HG03159 (cell line): ENCODE measurements around the gene CXCL3.
"Not testable (repeated sequence)": the region's sequence is repeated elsewhere in the genome, so short reads cannot be mapped to it uniquely, and the experiment has no call there.

Experiments
- ATAC-seq: cut with Tn5 transposase; IDR thresholded peaks from one replicate; pipeline ENCODE4 v1.9.1; 2021; ENCODE audit warnings: mild to moderate bottlenecking, moderate library complexity; ENCODE audit not compliant: unreplicated experiment

Gene CXCL3

DNA sequence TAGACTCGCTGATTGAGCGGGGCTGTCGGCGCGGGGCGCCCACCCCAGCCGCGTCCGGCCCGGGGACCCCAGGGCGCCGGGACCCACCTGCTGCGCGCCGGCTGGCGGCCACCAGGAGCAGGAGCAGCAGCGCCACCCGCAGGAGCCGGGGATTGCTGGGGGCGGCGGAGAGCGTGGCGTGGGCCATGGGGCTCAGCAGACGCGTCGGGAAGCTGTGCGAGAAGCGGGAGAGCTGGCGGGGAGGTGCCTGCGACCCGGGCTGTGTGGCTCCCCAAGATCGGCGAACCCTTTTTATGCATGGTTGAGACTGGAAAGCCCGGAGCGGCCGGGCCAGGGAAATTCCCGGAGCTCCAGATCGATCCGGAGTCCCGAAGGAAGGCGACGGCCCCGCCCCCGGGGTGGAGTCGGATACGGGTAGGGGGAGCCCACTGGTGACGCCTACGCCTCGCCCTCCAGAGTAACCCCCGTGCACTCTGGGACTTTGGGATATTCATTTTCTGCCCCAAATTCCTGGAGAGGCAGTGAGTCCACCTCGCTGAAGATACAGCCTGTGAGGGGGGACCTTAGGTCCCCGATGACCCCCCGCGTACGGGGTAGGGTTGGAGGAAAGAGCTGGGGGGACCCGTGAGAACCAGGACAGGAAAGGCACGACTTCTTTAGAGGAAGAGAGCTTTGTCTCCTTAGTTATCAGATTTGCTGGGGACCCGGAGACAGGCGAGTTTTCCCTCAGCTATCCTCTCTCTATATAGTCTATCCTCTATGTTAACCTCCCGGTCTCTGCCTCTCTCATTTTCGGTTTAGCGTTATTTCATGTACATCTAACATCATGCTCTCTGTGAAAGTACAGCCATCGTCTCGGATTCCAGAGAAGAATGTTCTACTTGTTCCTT lies at the start of gene CXCL3:
Gene CXCL3 (minus strand): TSS at position 265 of the 890 bp plus-strand sequence. CDS start 78 bp downstream, at position 187.
- peak; percentile 65 for ATAC-seq

DNA sequence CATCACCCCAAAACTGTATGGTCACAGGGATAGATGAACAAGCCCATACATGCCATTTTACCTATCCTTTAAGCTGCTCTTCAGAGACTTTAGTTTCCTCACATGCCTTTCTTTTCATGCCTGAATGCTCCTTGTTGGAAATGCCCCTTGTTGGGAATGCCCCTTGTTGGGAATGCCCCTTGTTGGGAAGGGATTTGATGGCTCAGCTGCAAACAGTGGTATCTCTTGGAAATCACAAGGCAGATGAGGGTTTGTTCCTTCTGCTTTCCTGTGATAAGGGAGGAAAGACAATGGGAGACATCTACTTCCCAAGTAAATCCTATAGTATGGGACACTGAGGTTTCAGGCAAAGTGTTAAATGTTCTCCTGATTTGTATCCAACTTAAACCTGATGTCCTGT lies 49.0 kb upstream of the CXCL3 start:
- no peak for ATAC-seq

DNA sequence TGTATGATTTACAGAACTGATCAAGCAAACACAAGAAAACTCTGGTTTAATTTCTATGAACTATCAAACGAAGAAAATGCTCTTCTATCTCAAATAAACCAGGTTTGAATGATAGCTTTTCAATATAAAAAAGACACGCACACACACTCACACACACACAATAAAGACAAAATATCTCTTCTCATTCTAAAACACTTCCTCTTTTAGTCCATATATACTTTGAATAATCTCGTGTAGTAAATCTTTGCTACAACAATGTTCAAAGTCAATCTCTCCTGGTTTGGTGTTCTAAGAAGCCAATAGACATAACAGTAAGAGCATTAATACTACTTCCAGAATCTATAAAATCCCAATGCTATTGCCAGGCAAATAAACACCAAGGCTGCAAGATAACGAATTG lies 47.2 kb upstream of the CXCL3 start:
- no peak for ATAC-seq

DNA sequence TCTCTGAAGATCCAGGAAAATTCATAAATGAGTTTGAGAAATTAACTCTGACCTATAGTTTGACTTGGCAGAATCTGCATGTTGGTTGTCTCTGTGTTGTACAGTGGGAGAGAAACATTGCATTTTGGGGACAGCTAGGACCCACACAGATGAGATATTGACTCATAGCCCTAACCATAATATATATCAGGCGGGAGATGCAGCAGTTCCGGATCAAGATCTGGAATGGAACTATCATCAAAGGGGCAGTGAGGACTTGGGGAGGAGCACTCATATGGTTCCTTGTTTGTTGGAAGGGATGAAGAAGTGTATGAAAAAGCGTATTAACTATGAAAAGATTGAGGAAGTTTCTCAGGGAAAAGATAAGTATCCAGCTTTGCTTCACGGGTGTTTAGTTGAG lies 46.5 kb upstream of the CXCL3 start:
- no peak for ATAC-seq

DNA sequence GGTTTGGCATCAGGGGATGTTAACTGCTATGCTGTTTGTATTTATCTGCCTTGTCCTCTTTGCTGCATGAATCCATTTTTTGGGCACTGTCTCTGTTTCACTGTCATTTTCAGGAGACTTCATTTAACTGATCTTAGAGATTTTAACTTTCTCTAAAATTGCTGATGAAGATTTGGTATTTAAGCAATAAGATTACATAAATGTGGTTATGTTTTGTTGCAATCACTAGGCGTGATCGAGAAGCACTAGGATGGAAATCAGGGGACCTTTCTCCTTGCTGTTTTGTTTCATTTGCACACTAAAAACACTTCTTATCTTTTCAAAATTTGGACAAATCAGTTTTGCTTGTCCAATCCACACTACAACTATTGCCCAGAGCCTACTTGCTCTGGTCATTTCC lies 45.1 kb upstream of the CXCL3 start:
- ATAC-seq, result no peak

DNA sequence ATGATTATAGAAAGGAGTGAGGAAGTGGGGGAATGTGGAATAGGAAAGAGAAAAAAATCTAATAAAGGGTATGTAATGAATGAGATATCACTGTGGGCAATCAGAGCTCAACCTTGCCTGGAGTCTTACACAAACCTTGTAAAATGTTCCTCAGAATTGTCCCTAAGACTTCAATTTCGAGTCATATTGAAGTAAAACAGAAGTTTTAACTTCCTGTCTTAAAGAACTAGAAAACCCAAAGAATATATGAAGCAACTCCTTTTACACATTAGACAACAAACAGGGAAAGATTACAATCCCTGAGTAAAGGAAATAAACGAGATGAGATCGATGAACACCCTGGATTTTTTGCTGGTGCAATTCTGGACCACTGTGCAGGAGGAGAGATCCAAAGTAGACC lies 42.5 kb upstream of the CXCL3 start:
- no peak for ATAC-seq

DNA sequence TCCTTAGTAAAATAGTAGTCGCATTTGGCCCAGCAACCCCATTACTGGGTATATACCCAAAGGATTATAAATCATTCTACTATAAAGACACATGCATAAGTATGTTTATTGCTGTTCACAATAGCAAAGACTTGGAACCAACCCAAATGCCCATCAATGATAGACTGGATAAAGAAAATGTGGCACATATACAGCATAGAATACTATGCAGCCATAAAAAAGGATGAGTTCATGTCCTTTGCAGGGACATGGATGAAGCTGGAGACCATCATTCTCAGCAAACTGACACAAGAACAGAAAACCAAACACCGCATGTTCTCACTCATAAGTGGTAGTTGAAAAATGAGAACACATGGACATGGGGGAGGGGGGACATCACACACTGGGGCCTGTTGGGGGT lies 41.9 kb upstream of the CXCL3 start:
- not testable (repeated sequence) for ATAC-seq

DNA sequence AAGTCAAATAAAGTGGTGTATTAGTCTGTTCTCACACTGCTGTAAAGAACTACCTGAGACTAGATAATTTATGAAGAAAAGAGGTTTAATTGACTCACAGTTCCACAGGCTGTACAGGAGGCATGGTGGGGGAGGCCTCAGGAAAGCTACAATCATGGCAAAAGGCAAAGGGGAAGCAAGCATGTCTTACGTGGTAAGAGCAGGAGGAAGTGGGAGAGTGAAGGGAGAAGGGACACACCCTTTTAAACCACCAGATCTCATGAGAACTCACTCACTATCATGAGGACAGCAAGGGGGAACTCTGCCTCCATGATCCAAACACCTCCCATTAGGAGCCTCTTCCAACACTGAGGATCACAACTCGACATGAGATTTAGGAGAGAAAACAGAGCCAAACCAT lies 40.5 kb upstream of the CXCL3 start:
- not testable (repeated sequence) for ATAC-seq

DNA sequence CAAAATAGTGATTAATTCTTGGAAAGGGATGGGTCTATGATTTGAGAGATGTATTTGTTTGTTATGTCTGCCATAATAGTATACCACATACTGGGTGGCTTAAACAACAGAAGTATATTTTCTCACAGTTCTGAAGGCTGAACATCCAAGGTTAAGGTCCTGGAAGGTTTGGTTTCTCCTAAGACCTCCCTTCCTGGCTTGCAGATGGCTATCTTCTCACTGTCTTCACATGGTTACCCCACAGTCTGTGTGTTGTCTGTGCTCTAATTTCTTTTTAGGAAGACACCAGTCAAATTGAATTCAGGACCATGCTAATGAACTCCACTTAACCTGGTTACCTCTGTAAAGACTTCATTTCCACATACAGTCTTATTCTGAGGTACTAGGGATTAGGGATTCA lies 34.9 kb upstream of the CXCL3 start:
- no peak for ATAC-seq

DNA sequence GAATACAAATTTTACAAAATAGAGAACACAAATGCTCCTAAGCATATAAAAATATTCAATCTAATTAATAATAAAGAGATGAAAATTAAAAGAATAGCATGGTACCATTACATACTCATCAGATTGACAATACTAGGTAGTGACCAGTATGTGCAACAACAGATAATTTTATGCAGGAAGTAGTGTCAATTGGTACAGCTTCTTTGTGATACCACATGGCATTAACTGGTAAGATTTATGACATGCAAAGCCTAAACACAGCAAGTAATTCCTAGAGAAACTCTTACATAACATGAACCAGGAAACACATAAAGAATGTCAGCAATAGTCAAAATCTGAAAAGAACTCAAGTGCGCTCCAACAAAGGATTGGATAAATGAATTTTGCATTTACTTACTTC lies 34.2 kb upstream of the CXCL3 start:
- ATAC-seq, result no peak

DNA sequence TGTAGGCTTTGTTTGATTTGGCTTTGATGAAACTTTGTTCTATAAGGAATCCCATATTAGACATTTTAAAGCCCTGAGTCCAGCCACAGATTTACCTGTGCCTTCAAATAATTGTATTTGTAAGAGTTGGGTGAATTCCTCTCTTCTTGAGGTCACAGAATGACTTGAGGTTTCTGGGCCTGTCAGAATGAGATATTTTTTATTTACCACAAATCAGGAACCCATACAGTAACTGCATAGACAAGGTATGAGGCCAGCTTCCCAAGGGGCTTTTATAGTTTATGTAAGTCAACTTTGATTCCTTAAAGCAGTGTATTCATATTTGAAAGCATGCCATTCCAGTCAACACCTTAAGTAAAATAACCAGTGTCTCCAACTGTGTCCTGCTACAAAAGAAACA lies 29.1 kb upstream of the CXCL3 start:
- ATAC-seq, result no peak

DNA sequence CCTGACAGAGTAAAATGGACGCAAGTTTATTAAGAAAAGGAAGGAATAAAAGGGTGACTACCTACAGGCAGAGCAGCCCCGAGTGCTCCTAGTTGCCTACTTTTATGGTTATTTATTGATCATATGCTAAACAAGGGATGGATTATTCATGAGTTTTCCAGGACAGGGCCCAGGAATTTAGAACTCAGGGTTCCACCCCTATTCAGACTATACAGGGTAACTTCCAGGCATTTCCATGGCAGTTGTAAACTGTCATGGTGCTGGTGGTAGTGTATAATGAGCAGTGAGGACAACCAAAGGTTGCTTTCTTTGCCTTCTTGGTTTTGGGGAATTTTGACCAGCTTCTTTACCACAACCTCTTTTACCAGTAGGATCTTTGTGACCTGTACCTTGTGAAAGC lies 27.7 kb upstream of the CXCL3 start:
- ATAC-seq, result no peak

DNA sequence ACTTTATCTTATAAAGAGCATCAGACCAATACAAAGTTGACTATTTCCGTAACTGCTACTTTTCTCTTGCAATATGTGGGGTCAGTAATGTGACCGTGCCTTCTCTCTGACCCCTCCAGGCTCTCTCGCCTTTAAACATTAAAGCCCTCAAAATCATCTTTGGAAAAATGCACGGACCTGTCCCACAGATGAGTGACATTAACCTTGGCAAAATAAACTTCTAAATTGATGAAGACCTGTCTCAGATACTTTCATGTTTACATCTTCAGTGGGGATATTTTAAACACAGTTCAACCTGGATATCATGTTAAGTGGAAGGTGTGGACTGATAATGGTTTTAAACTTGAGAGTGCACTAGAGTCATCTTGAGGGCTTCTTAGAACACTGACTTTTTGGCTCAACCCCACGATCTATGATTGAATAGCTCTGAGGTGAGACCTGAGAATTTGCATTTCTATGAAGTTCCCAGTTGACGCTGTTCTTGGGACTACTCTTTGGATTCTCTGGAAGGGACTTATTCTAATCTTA lies 26.7 kb upstream of the CXCL3 start:
- no peak for ATAC-seq

DNA sequence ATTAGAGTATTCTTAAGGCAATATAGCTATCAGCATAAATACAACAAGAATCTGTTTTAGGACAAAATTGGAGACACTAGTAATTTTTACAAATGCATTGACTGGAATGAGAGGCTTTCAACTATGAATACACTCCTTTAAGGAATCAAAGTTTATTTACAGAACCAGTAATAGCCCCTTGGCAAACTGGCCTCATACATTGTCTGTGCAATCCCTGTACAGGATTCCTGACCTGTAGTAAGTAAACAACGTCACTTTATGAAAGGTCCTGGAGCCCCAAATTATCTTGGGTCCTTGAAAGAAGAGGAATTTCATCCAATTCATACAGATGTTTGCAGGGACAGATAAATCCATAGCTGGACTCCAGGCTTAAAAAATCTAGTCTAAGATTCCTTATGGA lies 25.4 kb upstream of the CXCL3 start:
- ATAC-seq, result no peak

DNA sequence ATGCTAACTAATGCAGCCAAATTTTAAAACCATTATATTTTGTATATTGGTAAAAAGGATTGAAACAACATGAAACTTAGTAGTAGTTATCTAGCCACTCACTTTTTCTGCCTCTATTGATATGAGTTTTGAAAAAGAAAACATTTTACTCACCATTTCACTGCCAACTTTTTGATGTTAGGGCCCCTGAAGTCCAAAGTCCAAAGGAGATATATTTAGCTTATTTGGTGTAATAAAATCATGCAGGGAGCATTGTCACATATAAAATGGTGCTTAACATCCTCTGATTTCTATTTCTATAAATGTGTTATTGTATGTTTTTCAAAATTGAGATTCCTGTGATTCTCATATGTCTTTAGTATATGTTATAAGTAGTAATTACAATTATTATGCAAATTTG lies 24.5 kb upstream of the CXCL3 start:
- no peak for ATAC-seq

DNA sequence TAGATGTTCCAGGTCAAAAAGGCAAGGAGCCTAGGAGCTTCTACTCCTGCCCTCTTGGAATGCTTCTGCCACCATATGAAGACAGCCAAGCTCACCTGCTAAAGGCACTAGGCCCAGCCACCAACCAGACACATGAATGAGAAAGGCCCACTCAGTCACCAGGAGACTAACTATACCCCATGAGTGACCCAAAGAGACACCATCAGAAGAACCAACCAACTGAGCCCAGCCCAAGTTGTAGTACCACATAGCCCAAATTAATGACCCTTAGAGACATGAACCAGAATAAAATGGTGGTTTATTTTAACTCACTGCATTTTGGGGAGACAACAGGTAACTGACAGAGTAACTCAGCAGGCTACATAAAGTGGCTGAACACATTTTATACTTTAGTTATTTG lies 22.9 kb upstream of the CXCL3 start:
- no peak for ATAC-seq

DNA sequence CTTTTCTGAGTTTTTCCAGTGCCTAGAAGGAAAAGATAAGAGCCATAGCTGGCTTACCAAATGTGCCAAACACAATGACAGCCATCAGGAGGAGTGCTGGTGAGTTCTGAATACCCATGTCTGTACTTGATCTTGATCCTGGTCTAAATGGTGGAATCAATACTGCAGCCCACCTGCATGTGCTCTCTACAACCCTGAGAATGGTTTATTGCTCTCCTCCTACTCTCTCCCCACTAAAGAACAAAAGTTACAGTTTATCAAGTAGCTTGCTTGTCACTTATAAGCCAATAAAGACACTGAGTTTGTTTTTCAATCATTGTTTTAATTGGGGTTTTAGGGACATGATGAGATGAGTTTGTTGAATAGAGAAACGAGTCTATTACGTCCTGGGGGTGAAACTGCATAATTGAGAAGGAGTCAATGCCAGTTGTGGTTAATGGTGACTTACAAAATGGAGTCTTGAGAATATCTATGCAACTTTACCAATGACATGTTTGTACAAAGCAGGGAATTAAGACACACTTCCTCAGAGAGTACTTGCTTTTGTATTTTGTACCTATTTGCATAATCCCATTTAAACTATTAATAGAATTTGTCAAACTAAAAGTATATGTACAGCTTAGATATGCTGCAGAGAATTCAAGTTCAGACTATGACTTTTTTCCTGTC lies 20.8 kb upstream of the CXCL3 start:
- no peak for ATAC-seq

DNA sequence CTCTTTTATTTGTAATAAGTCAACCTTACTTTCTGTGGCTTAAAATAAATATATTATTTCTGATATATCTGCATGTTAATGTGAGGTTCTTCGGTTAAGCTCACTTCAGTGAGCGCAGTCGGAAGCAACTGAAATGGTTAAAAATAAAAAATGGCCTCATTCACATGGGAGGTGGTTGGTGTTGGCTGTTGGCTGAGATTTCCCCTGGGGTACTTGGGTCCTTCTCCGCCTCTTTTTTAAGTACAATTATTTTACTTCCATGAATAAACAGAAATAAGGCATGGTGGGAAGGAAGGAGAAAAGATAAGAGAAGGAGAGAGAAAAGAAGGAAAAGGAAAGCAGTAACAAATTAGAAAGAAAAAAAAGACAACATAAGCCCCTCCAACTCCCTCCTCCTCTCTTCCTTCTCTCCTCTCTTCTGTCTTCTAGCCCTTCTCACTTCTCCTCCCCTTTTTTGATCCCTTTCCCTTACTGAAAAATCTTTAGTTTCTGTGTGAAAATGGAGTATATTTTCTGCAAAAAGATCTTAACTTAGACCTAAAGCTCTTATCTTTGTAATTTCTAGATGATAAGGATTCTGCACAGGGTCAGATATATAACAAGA lies 19.7 kb upstream of the CXCL3 start:
- ATAC-seq, result no peak

DNA sequence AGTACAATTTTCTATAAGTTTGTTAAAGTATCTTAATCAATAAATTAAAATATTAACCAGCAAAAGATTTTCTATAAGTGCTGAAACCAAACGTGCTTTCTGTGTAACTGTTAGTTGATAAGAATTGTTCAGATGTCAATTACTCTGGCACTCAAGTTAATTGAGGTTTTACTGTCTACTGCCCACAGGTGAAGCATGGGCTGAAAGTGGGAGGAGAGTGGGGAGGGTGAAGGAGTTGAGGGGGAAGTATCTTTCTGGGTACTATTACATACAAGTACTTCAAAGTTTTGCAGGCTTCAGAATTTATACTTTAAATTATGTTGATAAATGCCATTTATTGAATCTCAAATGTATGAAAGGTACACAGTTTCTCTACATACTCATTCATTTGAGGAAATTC lies 19.1 kb upstream of the CXCL3 start:
- ATAC-seq, result no peak

DNA sequence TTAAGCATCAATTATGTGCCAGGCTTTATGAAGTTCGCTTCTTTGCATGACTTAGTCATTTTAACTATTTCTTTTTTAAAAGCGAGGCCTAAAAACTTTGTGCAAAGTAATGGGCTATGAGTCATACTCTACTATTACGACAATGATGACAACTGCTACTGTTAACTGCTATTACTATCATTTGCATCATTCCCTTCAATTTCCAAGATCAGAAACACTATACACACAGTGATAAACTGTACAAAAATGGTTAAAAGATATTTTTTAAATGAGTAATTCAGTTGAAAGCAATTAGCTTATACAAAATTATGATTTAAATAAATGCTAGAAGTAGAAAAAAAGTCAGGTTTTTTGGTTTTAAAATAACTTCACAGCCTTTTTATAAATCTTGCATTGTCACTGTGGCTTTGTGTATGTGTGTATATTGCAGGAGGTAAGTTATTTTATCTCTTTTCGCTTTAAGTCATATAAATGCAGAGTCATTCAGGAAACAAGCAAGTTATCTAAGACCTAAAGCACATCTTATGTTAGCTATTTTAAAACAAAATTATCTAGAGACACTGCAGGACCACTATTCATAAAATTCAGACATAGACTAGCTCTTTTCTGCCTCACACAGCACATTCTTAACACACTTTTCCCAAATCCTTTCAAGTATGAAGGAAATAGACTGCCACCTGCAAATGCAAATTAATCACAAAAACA lies 18.5 kb upstream of the CXCL3 start:
- no peak for ATAC-seq
